ENCODE measurements around the gene WLS. TPM values are rescaled to one million over a fixed set of nuclear protein-coding genes. Genes with fewer than 3 reads are reported as not detected.

WLS gene
- total and polyA plus RNA-seq, 2 experiments from 2014 or later: 113 to 114 TPM

DNA sequence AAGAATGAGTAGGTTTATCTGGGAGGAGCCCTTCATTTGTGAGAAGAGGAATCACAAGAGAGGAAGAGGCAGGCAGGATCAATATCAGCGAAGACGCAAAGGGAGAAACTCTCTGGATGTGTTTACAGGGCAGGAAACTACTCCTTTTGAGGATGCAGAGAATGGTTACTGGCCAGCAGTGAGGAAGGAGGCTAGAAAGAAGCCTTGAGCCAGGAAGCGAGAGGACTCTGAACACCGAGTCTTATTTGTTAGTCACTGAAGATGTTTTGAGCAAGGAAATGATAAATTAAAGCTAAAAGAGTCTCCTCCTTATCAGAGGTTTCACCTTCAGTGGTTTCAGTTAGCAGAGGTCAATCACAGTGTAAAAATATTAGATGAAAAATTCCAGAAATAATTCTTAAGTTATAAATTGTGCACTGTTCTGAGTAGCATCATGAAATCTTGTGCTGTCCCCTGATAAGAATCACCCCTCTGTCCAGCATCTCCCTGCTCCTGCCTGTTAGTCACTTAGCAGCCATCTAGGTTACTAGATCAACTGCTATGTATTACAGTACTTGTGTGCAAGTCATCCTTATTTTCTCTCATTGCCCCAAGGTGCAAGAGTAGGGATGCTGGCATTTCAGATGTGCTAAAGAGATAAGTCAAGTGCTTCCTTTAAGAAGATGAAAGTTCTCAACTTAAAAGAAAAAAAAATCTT is 43.5 kb downstream of the WLS start:
- DNase-seq (ENCODE audit: low read depth in 1 of 2, low spot score in 1 of 2): peak in 1 of 2 donors; percentile 25
- H3K27ac ChIP-seq: no peak overlapping the region
- TF ChIP-seq CTCF (IDR thresholded peaks at IDR 0.05; ENCODE audit: low read depth, low read length): no peak
- H3K4me3 ChIP-seq: no peak overlapping the region
- peaks cover 19% of the 10 kb centered on the region for H3K36me3 ChIP-seq
- H3K9me3 ChIP-seq (ENCODE audit: low read depth): no peaks in the 10 kb centered on the region
- H3K27me3 ChIP-seq: no peaks in the 10 kb centered on the region
- H3K4me1 ChIP-seq (ENCODE audit: low read depth): no peaks in the 10 kb centered on the region

GRCh38 chr1:68188060-68188538 is 44.2 kb downstream of the WLS start:
- Histone ChIP-seq H3K27me3 (no peaks in the 10 kb centered on the region), H3K4me1 (ENCODE audit: low read depth) (no peaks in the 10 kb centered on the region), H3K27ac (no peak overlapping the region), H3K4me3 (no peak overlapping the region), H3K9me3 (ENCODE audit: low read depth) (no peaks in the 10 kb centered on the region), H3K36me3 (peaks cover 19% of the 10 kb centered on the region)
- no peak for TF ChIP-seq CTCF (IDR thresholded peaks at IDR 0.05; ENCODE audit: low read depth, low read length)
- DNase-seq (ENCODE audit: low read depth in 1 of 2, low spot score in 1 of 2): peak in 1 of 2 donors; percentile 60

DNA sequence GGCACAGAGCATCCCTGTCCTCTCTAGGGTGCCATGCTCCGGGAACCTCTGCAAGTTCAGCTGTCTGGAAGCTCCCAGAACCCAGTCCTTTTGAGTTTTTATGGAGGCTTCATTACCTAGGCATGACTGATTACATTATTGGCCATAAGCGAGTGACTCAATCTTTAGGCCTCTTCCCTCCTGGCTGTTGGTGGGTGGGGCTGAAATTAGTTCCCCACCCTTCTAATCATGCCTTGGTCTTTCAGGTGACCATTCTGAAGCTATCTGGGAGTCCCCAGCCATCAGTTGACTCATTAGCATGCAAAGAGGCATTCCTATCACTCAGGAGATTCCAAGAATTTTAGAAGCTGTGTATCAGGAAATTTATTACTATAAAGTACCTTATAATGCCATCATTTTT is 46.6 kb downstream of the WLS start:
- Histone ChIP-seq H3K4me1 (ENCODE audit: low read depth) (no peaks in the 10 kb centered on the region), H3K9me3 (ENCODE audit: low read depth) (no peaks in the 10 kb centered on the region), H3K27ac (no peak overlapping the region), H3K36me3 (peaks cover 13% of the 10 kb centered on the region), H3K27me3 (no peaks in the 10 kb centered on the region), H3K4me3 (no peak overlapping the region)
- no peak for DNase-seq (ENCODE audit: low read depth in 1 of 2, low spot score in 1 of 2)
- no peak for TF ChIP-seq CTCF (IDR thresholded peaks at IDR 0.05; ENCODE audit: low read depth, low read length)

- no peak for DNase-seq (ENCODE audit: low read depth in 1 of 2, low spot score in 1 of 2)
- Histone ChIP-seq H3K4me3 (no peak overlapping the region), H3K27ac (no peak overlapping the region), H3K36me3 (peaks cover 13% of the 10 kb centered on the region), H3K4me1 (ENCODE audit: low read depth) (no peaks in the 10 kb centered on the region), H3K27me3 (no peaks in the 10 kb centered on the region), H3K9me3 (ENCODE audit: low read depth) (no peaks in the 10 kb centered on the region)
- TF ChIP-seq CTCF (IDR thresholded peaks at IDR 0.05; ENCODE audit: low read depth, low read length): no peak
These were observed 48.4 kb downstream of the WLS start for GRCh38 chr1:68183895-68184294.

- Histone ChIP-seq H3K4me1 (ENCODE audit: low read depth) (peaks cover 9% of the 10 kb centered on the region), H3K4me3 (no peak overlapping the region), H3K27ac (no peak overlapping the region), H3K27me3 (no peaks in the 10 kb centered on the region), H3K9me3 (ENCODE audit: low read depth) (no peaks in the 10 kb centered on the region), H3K36me3 (peaks cover 5% of the 10 kb centered on the region)
- no peak for TF ChIP-seq CTCF (IDR thresholded peaks at IDR 0.05; ENCODE audit: low read depth, low read length)
- DNase-seq (ENCODE audit: low read depth in 1 of 2, low spot score in 1 of 2): no peak
These were observed 51.2 kb downstream of the WLS start for GRCh38 chr1:68181165-68181556.

All from cardiac muscle cell (in vitro differentiated cells and primary cell).